Astrocyte (in vitro differentiated cells and primary cell): ENCODE results near the gene METAP1D. TPM values are rescaled to one million over a fixed set of nuclear protein-coding genes. Genes with fewer than 3 reads are reported as not detected.
"Not testable (repeated sequence)": the region's sequence is repeated elsewhere in the genome, so short reads cannot be mapped to it uniquely, and the experiment has no call there.

ENCODE experiments used
- DNase-seq: peaks from one replicate; pipeline ENCODE4 v3.0.0-alpha.2; 2010; ENCODE audit warnings: low read depth
- FAIRE-seq: peaks from 2 replicates; lab custom pipeline; 2011; peaks lifted over from hg19 to GRCh38; lab: Jason Lieb, UNC
- H2AFZ ChIP-seq: 2 replicates; pipeline ENCODE4 v1.6.0; 2012; ENCODE audit warnings: low read depth, low read length, inconsistent platforms
- H3K27ac ChIP-seq: 2 replicates; pipeline ENCODE4 v1.5.1; 2011; ENCODE audit warnings: low read depth, low read length, inconsistent platforms
- H3K27me3 ChIP-seq: 2 replicates; pipeline ENCODE4 v1.6.0; 2011; ENCODE audit warnings: low read length, inconsistent platforms; ENCODE audit not compliant: insufficient read depth
- H3K36me3 ChIP-seq: 2 replicates; pipeline ENCODE4 v1.5.1; 2011; ENCODE audit warnings: low read length, inconsistent platforms; ENCODE audit not compliant: insufficient read depth
- H3K4me1 ChIP-seq: 2 replicates; pipeline ENCODE4 v1.5.1; 2011; ENCODE audit warnings: low read length, inconsistent platforms; ENCODE audit not compliant: insufficient read depth
- H3K4me2 ChIP-seq: 2 replicates; pipeline ENCODE4 v1.6.0; 2012; ENCODE audit warnings: low read length, inconsistent platforms
- H3K4me3 ChIP-seq: 2 replicates; pipeline ENCODE4 v1.5.1; 2011; ENCODE audit warnings: low read depth, mild to moderate bottlenecking, low read length, inconsistent platforms; ENCODE audit not compliant: insufficient read depth
- H3K79me2 ChIP-seq: 2 replicates; pipeline ENCODE4 v1.6.0; 2012; ENCODE audit warnings: mild to moderate bottlenecking, low read length, inconsistent platforms; ENCODE audit not compliant: insufficient read depth
- H3K9ac ChIP-seq: 2 replicates; pipeline ENCODE4 v1.6.0; 2012; ENCODE audit warnings: mild to moderate bottlenecking, low read length, inconsistent platforms
- H3K9me3 ChIP-seq: 2 replicates; pipeline ENCODE4 v1.5.1; 2012; ENCODE audit warnings: low read depth, mild to moderate bottlenecking, low read length, inconsistent platforms; ENCODE audit not compliant: insufficient read depth
- H4K20me1 ChIP-seq: 2 replicates; pipeline ENCODE4 v1.6.0; 2012; ENCODE audit warnings: low read length, inconsistent platforms; ENCODE audit not compliant: insufficient read depth
- H3K27ac Mint-ChIP-seq: one replicate; pipeline ENCODE4 v1.8.0; 2021; ENCODE audit warnings: mild to moderate bottlenecking, mixed read lengths; ENCODE audit not compliant: unreplicated experiment
- H3K27me3 Mint-ChIP-seq: one replicate; pipeline ENCODE4 v1.8.0; 2021; ENCODE audit warnings: low read depth, mixed read lengths; ENCODE audit not compliant: unreplicated experiment
- H3K36me3 Mint-ChIP-seq: one replicate; pipeline ENCODE4 v1.8.0; 2021; ENCODE audit warnings: low read depth, mixed read lengths; ENCODE audit not compliant: unreplicated experiment
- H3K4me1 Mint-ChIP-seq: one replicate; pipeline ENCODE4 v1.8.0; 2021; ENCODE audit warnings: low read depth, mixed read lengths; ENCODE audit not compliant: unreplicated experiment
- H3K4me3 Mint-ChIP-seq: one replicate; pipeline ENCODE4 v1.8.0; 2021; ENCODE audit warnings: mild to moderate bottlenecking, moderate library complexity, mixed read lengths; ENCODE audit not compliant: unreplicated experiment
- H3K9me3 Mint-ChIP-seq: one replicate; pipeline ENCODE4 v1.8.0; 2021; ENCODE audit warnings: mild to moderate bottlenecking, mixed read lengths; ENCODE audit not compliant: unreplicated experiment
- EZH2 ChIP-seq: IDR thresholded peaks from 2 replicates; pipeline ENCODE4 v1.6.1; 2012; ENCODE audit warnings: mild to moderate bottlenecking, low read length, inconsistent platforms; ENCODE audit not compliant: insufficient read depth
- total RNA-seq: library from RNA; stranded (reverse); gene quantifications from 2 replicates; pipeline ENCODE4 v1.2.1, GENCODE V29; 2021
- TF ChIP-seq, protein P1 (sequence below): IDR thresholded peaks from 2 replicates; pipeline ENCODE4 v1.5.1; 2011; ENCODE audit warnings: low read depth, mild to moderate bottlenecking, inconsistent platforms, low read length, moderate library complexity; ENCODE audit not compliant: insufficient read depth

The METAP1D gene
- total RNA-seq, 1 donor from 2014 or later, result 6.5 TPM

DNA sequence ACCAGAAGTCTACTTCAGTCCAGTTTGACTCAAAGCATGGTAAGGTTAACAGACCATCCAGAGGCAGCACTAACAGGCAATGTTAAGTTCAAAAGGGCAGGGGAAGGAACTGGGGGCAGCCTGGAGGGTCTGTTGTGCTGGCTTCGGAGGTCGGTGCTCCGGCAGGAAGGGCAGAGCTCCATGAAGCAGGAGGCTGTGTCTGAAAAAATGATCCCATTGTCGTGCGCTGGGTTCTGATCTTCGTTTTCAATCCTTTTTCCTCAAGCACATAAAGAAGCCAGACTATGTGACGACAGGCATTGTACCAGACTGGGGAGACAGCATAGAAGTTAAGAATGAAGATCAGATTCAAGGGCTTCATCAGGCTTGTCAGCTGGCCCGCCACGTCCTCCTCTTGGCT, 63.7 kb downstream of the METAP1D start:
- FAIRE-seq (no peak), DNase-seq (no peak)
- no peak for TF ChIP-seq EZH2
- TF ChIP-seq, protein P1, sequence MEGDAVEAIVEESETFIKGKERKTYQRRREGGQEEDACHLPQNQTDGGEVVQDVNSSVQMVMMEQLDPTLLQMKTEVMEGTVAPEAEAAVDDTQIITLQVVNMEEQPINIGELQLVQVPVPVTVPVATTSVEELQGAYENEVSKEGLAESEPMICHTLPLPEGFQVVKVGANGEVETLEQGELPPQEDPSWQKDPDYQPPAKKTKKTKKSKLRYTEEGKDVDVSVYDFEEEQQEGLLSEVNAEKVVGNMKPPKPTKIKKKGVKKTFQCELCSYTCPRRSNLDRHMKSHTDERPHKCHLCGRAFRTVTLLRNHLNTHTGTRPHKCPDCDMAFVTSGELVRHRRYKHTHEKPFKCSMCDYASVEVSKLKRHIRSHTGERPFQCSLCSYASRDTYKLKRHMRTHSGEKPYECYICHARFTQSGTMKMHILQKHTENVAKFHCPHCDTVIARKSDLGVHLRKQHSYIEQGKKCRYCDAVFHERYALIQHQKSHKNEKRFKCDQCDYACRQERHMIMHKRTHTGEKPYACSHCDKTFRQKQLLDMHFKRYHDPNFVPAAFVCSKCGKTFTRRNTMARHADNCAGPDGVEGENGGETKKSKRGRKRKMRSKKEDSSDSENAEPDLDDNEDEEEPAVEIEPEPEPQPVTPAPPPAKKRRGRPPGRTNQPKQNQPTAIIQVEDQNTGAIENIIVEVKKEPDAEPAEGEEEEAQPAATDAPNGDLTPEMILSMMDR, result no peak
- no peaks in the 10 kb centered on the region for H3K9me3 Mint-ChIP-seq
- peaks cover 2% of the 10 kb centered on the region for H3K36me3 Mint-ChIP-seq
- no peak overlapping the region for H3K4me3 Mint-ChIP-seq
- no peaks in the 10 kb centered on the region for H3K9me3 ChIP-seq
- H3K27me3 ChIP-seq, result no peaks in the 10 kb centered on the region
- H3K4me3 ChIP-seq, result no peak overlapping the region
- no peaks in the 10 kb centered on the region for H3K36me3 ChIP-seq
- H4K20me1 ChIP-seq, result no peaks in the 10 kb centered on the region
- no peak overlapping the region for H3K9ac ChIP-seq
- no peak overlapping the region for H3K27ac ChIP-seq
- H3K27me3 Mint-ChIP-seq, result peaks cover 1% of the 10 kb centered on the region
- H3K4me1 ChIP-seq, result no peaks in the 10 kb centered on the region
- H3K27ac Mint-ChIP-seq, result no peak overlapping the region
- H3K79me2 ChIP-seq, result no peaks in the 10 kb centered on the region
- H2AFZ ChIP-seq, result no peak overlapping the region
- no peak overlapping the region for H3K4me2 ChIP-seq
- H3K4me1 Mint-ChIP-seq, result no peaks in the 10 kb centered on the region

DNA sequence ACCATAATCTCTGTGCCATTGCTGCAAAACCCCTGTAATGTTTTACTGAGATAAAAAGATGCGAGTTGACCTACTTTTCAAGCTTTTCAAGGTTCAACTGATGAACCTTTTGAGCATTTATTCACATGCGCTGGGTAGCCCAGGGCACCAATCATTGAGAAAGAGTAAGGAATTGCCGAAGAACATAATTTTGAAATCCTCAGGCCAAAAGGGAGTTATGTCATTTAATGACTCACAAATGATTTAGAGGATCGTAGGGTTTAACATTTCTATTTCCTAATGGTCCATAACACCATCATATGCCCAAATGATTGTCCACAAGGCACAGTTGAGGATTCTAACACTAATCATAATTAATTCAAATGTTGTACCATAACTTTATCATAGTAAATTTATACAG, 65.4 kb downstream of the METAP1D start:
- H2AFZ ChIP-seq, result no peak overlapping the region
- TF ChIP-seq EZH2, result no peak
- TF ChIP-seq, protein P1, result no peak
- Mint-ChIP-seq H3K4me3 (no peak overlapping the region), H3K27ac (no peak overlapping the region), H3K27me3 (peaks cover 1% of the 10 kb centered on the region), H3K4me1 (no peaks in the 10 kb centered on the region), H3K36me3 (peaks cover 2% of the 10 kb centered on the region), H3K9me3 (no peaks in the 10 kb centered on the region)
- peak; percentile 26 for FAIRE-seq
- H3K9ac ChIP-seq, result no peak overlapping the region
- H3K36me3 ChIP-seq, result no peaks in the 10 kb centered on the region
- H3K9me3 ChIP-seq, result no peaks in the 10 kb centered on the region
- H3K4me2 ChIP-seq, result no peak overlapping the region
- no peak overlapping the region for H3K4me3 ChIP-seq
- no peak overlapping the region for H3K27ac ChIP-seq
- no peaks in the 10 kb centered on the region for H3K27me3 ChIP-seq
- H3K4me1 ChIP-seq, result no peaks in the 10 kb centered on the region
- no peaks in the 10 kb centered on the region for H3K79me2 ChIP-seq
- no peaks in the 10 kb centered on the region for H4K20me1 ChIP-seq
- no peak for DNase-seq

DNA sequence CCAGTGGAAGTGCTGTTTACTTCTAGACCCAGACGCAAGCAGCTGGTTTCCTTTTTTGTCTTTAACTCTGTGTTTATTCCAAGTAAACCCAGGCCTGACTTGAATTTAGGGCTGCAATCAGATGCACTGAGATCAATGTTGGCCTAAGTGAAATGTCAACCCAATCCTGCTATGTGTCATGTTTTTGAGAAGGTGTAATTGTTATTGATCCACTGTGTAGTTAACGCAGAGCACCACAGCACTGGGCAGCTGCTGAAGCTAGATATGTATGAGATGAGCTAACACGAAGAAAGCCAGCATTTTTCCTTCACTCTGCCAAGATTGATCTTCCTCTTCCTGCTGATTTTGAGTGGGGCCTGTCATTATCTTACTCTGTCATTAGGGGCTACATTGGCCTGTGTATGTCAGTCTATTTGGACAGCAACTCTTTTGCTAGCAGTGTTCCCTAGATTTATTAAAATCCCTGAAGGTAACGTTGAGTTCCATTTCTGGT, 66.7 kb downstream of the METAP1D start:
- Histone ChIP-seq H3K4me3 (no peak overlapping the region), H3K9me3 (no peaks in the 10 kb centered on the region), H3K4me2 (no peak overlapping the region), H3K36me3 (no peaks in the 10 kb centered on the region), H3K4me1 (no peaks in the 10 kb centered on the region), H3K27me3 (no peaks in the 10 kb centered on the region), H4K20me1 (no peaks in the 10 kb centered on the region), H3K9ac (no peak overlapping the region), H3K79me2 (no peaks in the 10 kb centered on the region), H3K27ac (no peak overlapping the region), H2AFZ (no peak overlapping the region)
- Mint-ChIP-seq H3K4me1 (no peaks in the 10 kb centered on the region), H3K27ac (no peak overlapping the region), H3K36me3 (peaks cover 2% of the 10 kb centered on the region), H3K4me3 (no peak overlapping the region), H3K9me3 (no peaks in the 10 kb centered on the region), H3K27me3 (peaks cover 1% of the 10 kb centered on the region)
- TF ChIP-seq EZH2, result no peak
- TF ChIP-seq, protein P1, result no peak
- no peak for FAIRE-seq
- no peak for DNase-seq

DNA sequence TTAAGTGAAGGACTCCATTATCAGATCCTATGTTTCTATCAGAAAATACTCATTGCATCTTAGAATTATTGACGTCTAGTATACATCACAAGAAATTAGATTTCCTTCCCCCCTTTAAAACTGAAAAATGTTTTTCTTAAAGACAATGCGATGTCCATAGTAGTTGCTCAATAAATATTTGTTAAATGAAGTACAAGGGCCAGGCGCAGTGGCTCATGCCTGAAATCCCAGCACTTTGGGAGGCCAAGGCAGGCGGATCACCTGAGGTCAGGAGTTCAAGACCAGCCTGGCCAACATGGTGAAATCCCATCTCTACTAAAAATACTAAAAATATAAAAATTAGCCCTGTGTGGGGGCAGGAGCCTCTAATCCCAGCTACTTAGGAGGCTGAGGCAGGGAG, 68.2 kb downstream of the METAP1D start:
- H3K9ac ChIP-seq, H3K79me2 ChIP-seq, FAIRE-seq, H3K27me3 ChIP-seq, H3K27ac Mint-ChIP-seq, H3K4me1 ChIP-seq, H3K4me2 ChIP-seq, H2AFZ ChIP-seq, H3K27me3 Mint-ChIP-seq, H3K4me1 Mint-ChIP-seq, H3K36me3 Mint-ChIP-seq, H3K36me3 ChIP-seq, H4K20me1 ChIP-seq, H3K9me3 Mint-ChIP-seq, H3K4me3 Mint-ChIP-seq, H3K4me3 ChIP-seq, H3K27ac ChIP-seq, H3K9me3 ChIP-seq, DNase-seq: not testable (repeated sequence)
